VCaP (cell line): Measurements from ENCODE around the gene NXNL2.

Experiments used
- H3K27ac ChIP-seq: fragments of 450-650 bp; 2 replicates; pipeline ENCODE4 v1.5.1; 2017
- CTCF ChIP-seq: fragments of 450-650 bp; conservative IDR thresholded peaks from 2 replicates; pipeline ENCODE4 v1.5.1; 2017; ENCODE audit warnings: mild to moderate bottlenecking, moderate library complexity

Gene NXNL2

GRCh38 chr9:88503081-88503844 lies 31.7 kb upstream of the NXNL2 start:
- TF ChIP-seq CTCF = no peak
- H3K27ac ChIP-seq = no peak overlapping the region

- H3K27ac ChIP-seq = no peak overlapping the region
Measured at GRCh38 chr9:88503845-88504764, 30.9 kb upstream of the NXNL2 start.

GRCh38 chr9:88508326-88508725 lies 26.7 kb upstream of the NXNL2 start:
- no peak for TF ChIP-seq CTCF
- H3K27ac ChIP-seq = no peak overlapping the region

More at GRCh38 chr9:88503845-88504764, 30.9 kb upstream of the NXNL2 start:
- no peak for TF ChIP-seq CTCF

- no peak overlapping the region for H3K27ac ChIP-seq
- no peak for TF ChIP-seq CTCF
Measured at GRCh38 chr9:88511906-88512305, 23.1 kb upstream of the NXNL2 start.

- no peak overlapping the region for H3K27ac ChIP-seq
- no peak for TF ChIP-seq CTCF
Measured at GRCh38 chr9:88514247-88514646, 20.7 kb upstream of the NXNL2 start.

GRCh38 chr9:88521308-88521707 lies 13.7 kb upstream of the NXNL2 start:
- no peak overlapping the region for H3K27ac ChIP-seq
- TF ChIP-seq CTCF = no peak

GRCh38 chr9:88522360-88522759 lies 12.6 kb upstream of the NXNL2 start:
- no peak for TF ChIP-seq CTCF
- no peak overlapping the region for H3K27ac ChIP-seq
